HepG2 (cell line): ENCODE results near the gene SLC4A7. TPM values are rescaled to one million over a fixed set of nuclear protein-coding genes. Genes with fewer than 3 reads are reported as not detected.

Experiments
- ARID2 ChIP-seq: sonication (generic); formaldehyde crosslinking; IDR thresholded peaks from 2 replicates; pipeline ENCODE4 v1.8.1; 2022; ENCODE audit warnings: mild to moderate bottlenecking, missing genetic modification reagents, borderline replicate concordance
- BORCS8-MEF2B ChIP-seq: sonication (generic); formaldehyde crosslinking; IDR thresholded peaks from 2 replicates; pipeline ENCODE4 v1.8.0; 2022; ENCODE audit warnings: mild to moderate bottlenecking, missing genetic modification reagents
- ESRRA ChIP-seq: sonication (generic); formaldehyde crosslinking; IDR thresholded peaks from 2 replicates; pipeline ENCODE4 v1.5.1; 2020; ENCODE audit warnings: mild to moderate bottlenecking, low read depth, missing genetic modification reagents
- POLR2G ChIP-seq: fragments of 200-400 bp; formaldehyde crosslinking; IDR thresholded peaks from 2 replicates; pipeline ENCODE4 v1.6.1; 2018; ENCODE audit warnings: mild to moderate bottlenecking, low read depth, low read length, moderate library complexity
- TMF1 ChIP-seq: sonication (generic); formaldehyde crosslinking; IDR thresholded peaks from 2 replicates; pipeline ENCODE4 v1.8.1; 2022; ENCODE audit warnings: low read depth, missing genetic modification reagents
- ZMYM4 ChIP-seq: sonication (generic); formaldehyde crosslinking; IDR thresholded peaks from 2 replicates; pipeline ENCODE4 v1.8.1; 2023; ENCODE audit warnings: mild to moderate bottlenecking, missing genetic modification reagents
- ZNF230 ChIP-seq: sonication (generic); formaldehyde crosslinking; IDR thresholded peaks from 2 replicates; pipeline ENCODE4 v1.4.0; 2020; ENCODE audit warnings: mild to moderate bottlenecking, missing genetic modification reagents
- ZNF317 ChIP-seq: sonication (generic); formaldehyde crosslinking; IDR thresholded peaks from 2 replicates; pipeline ENCODE4 v1.5.0; 2020; ENCODE audit warnings: mild to moderate bottlenecking, missing genetic modification reagents
- ZNF766 ChIP-seq: sonication (generic); formaldehyde crosslinking; IDR thresholded peaks from 2 replicates; pipeline ENCODE4 v1.5.0; 2020; ENCODE audit warnings: missing genetic modification reagents, borderline replicate concordance
- ZNF768 ChIP-seq: sonication (generic); formaldehyde crosslinking; IDR thresholded peaks from 2 replicates; pipeline ENCODE4 v1.4.0; 2020; ENCODE audit warnings: missing genetic modification reagents
- polyA plus RNA-seq, 8 experiments: library from polyadenylated mRNA; depleted of rRNA in 3 of 8; stranded (reverse) in 7 of 8; unstranded in 1 of 8; fragments of >200 nt; fragmentation: Illumina TruSeq in 4 of 8; extraction: Trizol in 4 of 8; gene quantifications; 2 replicates each; pipeline versions ENCODE4 v1.2.1 to v1.2.3, GENCODE V29; 2011 to 2016; ENCODE audit warnings: low read depth in 4 of 8, missing spikeins in 1 of 8, mixed read lengths in 1 of 8; ENCODE audit not compliant: insufficient read depth in 1 of 8
- total RNA-seq, 5 experiments: library from RNA; depleted of rRNA; stranded (reverse); fragments of >200 nt; fragmentation: Illumina TruSeq; extraction: Trizol; gene quantifications; 2 replicates each; pipeline ENCODE4 v1.2.3, GENCODE V29; 2016; ENCODE audit warnings: low read depth in 1 of 5
- TF ChIP-seq, protein P1 (sequence below): sonication (generic); formaldehyde crosslinking; conservative IDR thresholded peaks from 2 replicates; pipeline ENCODE4 v1.8.0; 2022; ENCODE audit warnings: mild to moderate bottlenecking, moderate library complexity, missing genetic modification reagents
- TF ChIP-seq, protein P2 (sequence below): sonication (generic); formaldehyde crosslinking; IDR thresholded peaks from 2 replicates; pipeline ENCODE4 v1.4.0; 2020; ENCODE audit warnings: missing genetic modification reagents
- TF ChIP-seq, protein P3 (sequence below), 2 experiments: sonication (generic) in 1 of 2; formaldehyde crosslinking in 1 of 2; IDR thresholded peaks; 2 replicates each; pipeline versions ENCODE4 v1.4.0 to v1.6.1; 2016 to 2020; ENCODE audit warnings: borderline replicate concordance in 1 of 2, low read depth in 1 of 2, mild to moderate bottlenecking in 1 of 2, missing genetic modification reagents in 1 of 2
- TF ChIP-seq, protein P4 (sequence below): IDR thresholded peaks from 2 replicates; pipeline ENCODE4 v1.6.1; 2012; ENCODE audit warnings: inconsistent platforms
- TF ChIP-seq, protein P5 (sequence below): sonication (generic); formaldehyde crosslinking; IDR thresholded peaks from 2 replicates; pipeline ENCODE4 v1.9.0; 2021; ENCODE audit warnings: missing genetic modification reagents, mild to moderate bottlenecking, borderline replicate concordance

Gene SLC4A7
- total and polyA plus RNA-seq, 2 of the 13 experiments (the other 11 are each of a cell fraction or from before 2014, with no cell fraction given), result 16.4 to 43.8 TPM

DNA sequence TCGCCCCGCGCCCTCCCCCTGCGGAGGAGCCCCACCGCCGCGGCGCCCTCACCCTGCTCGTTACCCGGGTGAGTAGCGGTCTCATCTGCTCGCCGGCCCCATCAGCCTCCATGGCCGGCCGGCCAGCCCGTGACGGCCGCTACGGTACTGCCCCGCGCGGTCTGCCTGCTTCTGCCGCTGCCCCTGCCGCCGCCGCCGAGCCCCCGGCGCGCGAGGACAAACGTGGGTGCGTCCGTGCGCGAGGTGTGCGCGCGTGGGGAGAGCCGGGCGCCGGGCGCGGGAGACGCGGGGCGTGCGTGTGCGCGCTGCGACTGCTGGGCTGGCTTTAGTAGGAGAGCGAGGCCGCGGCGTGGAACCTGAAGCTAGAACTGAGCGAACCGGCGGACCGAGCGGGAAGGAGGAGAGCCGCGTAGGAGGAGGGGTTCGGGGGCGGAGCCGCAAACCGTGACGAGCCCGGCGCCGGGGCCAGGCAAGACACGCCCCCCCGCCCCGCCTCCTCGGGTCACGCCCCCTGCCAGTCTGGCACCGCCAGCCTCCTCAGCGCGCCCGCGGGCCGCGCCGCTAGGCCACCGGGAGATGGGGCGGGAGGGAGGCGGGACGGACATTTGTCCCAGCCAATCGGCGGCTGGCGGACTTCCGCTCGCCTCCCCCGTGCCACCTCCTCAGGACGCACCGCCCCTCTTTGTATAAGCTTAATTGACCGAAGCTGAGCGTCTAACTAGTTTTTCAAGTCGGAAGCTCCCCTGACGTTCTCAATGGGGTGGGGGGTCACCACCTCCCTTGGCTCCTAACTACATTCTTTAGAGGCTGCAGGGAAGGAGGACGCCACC lies at the start of gene SLC4A7 (continued):
- TF ChIP-seq, protein P1, sequence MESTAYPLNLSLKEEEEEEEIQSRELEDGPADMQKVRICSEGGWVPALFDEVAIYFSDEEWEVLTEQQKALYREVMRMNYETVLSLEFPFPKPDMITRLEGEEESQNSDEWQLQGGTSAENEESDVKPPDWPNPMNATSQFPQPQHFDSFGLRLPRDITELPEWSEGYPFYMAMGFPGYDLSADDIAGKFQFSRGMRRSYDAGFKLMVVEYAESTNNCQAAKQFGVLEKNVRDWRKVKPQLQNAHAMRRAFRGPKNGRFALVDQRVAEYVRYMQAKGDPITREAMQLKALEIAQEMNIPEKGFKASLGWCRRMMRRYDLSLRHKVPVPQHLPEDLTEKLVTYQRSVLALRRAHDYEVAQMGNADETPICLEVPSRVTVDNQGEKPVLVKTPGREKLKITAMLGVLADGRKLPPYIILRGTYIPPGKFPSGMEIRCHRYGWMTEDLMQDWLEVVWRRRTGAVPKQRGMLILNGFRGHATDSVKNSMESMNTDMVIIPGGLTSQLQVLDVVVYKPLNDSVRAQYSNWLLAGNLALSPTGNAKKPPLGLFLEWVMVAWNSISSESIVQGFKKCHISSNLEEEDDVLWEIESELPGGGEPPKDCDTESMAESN (CRISPR knock-in tag), result peak; percentile 54; the same call in 1 of the 2 replicates
- TF ChIP-seq ESRRA, result no peak
- TF ChIP-seq ZNF317 (CRISPR knock-in tag), result 0 out of 2 replicates have a peak, but pooled peaks have one; percentile 2
- TF ChIP-seq, protein P2, sequence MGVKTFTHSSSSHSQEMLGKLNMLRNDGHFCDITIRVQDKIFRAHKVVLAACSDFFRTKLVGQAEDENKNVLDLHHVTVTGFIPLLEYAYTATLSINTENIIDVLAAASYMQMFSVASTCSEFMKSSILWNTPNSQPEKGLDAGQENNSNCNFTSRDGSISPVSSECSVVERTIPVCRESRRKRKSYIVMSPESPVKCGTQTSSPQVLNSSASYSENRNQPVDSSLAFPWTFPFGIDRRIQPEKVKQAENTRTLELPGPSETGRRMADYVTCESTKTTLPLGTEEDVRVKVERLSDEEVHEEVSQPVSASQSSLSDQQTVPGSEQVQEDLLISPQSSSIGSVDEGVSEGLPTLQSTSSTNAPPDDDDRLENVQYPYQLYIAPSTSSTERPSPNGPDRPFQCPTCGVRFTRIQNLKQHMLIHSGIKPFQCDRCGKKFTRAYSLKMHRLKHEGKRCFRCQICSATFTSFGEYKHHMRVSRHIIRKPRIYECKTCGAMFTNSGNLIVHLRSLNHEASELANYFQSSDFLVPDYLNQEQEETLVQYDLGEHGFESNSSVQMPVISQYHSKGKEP (CRISPR knock-in tag), result no peak
- TF ChIP-seq POLR2G, result peak; percentile 85
- peak; percentile 21; the same call in 1 of the 2 replicates for TF ChIP-seq ZNF768 (CRISPR knock-in tag)
- peak; percentile 94 for TF ChIP-seq TMF1 (CRISPR knock-in tag)
- TF ChIP-seq ARID2 (CRISPR knock-in tag), result peak; percentile 63; the same call in 1 of the 2 replicates
- TF ChIP-seq ZNF230, result peak; percentile 35; the same call in 1 of the 2 replicates
- peak; percentile 62; the same call in 1 of the 2 replicates for TF ChIP-seq ZMYM4 (CRISPR knock-in tag)
- TF ChIP-seq BORCS8-MEF2B (CRISPR knock-in tag), result peak; percentile 72; the same call in 1 of the 2 replicates
- TF ChIP-seq, protein P3, sequence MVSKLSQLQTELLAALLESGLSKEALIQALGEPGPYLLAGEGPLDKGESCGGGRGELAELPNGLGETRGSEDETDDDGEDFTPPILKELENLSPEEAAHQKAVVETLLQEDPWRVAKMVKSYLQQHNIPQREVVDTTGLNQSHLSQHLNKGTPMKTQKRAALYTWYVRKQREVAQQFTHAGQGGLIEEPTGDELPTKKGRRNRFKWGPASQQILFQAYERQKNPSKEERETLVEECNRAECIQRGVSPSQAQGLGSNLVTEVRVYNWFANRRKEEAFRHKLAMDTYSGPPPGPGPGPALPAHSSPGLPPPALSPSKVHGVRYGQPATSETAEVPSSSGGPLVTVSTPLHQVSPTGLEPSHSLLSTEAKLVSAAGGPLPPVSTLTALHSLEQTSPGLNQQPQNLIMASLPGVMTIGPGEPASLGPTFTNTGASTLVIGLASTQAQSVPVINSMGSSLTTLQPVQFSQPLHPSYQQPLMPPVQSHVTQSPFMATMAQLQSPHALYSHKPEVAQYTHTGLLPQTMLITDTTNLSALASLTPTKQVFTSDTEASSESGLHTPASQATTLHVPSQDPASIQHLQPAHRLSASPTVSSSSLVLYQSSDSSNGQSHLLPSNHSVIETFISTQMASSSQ (IDR thresholded peaks at IDR 0.05; ENCODE audit: low read depth), result no peak
- TF ChIP-seq, protein P3 (CRISPR knock-in tag; IDR thresholded peaks at IDR 0.05; ENCODE audit: borderline replicate concordance), result peak; percentile 45; the same call in 1 of the 2 replicates
- TF ChIP-seq, protein P4, sequence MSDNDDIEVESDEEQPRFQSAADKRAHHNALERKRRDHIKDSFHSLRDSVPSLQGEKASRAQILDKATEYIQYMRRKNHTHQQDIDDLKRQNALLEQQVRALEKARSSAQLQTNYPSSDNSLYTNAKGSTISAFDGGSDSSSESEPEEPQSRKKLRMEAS, result peak; percentile 88
- 0 out of 2 replicates have a peak, but pooled peaks have one; percentile 50 for TF ChIP-seq ZNF766
- TF ChIP-seq, protein P5, sequence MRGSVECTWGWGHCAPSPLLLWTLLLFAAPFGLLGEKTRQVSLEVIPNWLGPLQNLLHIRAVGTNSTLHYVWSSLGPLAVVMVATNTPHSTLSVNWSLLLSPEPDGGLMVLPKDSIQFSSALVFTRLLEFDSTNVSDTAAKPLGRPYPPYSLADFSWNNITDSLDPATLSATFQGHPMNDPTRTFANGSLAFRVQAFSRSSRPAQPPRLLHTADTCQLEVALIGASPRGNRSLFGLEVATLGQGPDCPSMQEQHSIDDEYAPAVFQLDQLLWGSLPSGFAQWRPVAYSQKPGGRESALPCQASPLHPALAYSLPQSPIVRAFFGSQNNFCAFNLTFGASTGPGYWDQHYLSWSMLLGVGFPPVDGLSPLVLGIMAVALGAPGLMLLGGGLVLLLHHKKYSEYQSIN, result 0 out of 2 replicates have a peak, but pooled peaks have one; percentile 38
